GM18505 (cell line): ENCODE measurements around the gene MRPL4.
"Not testable (repeated sequence)": the region's sequence is repeated elsewhere in the genome, so short reads cannot be mapped to it uniquely, and the experiment has no call there.

Experiments used
- ATAC-seq: cut with Tn5 transposase; IDR thresholded peaks from one replicate; pipeline ENCODE4 v1.9.1; 2021; ENCODE audit not compliant: unreplicated experiment
- POLR2A ChIP-seq: IDR thresholded peaks from 4 replicates; pipeline ENCODE4 v1.6.1; 2011; ENCODE audit warnings: borderline replicate concordance; ENCODE audit not compliant: insufficient read depth, insufficient read length; ENCODE audit errors: extremely low read depth

The MRPL4 gene

GRCh38 chr19:10237702-10238101, 14.3 kb upstream of the MRPL4 start:
- ATAC-seq = no peak
- no peak for TF ChIP-seq POLR2A

- ATAC-seq = no peak
- no peak for TF ChIP-seq POLR2A
Measured at GRCh38 chr19:10238172-10238783, 13.7 kb upstream of the MRPL4 start.

GRCh38 chr19:10241826-10242449, 10.1 kb upstream of the MRPL4 start:
- ATAC-seq = not testable (repeated sequence)

GRCh38 chr19:10243606-10244005, 8.4 kb upstream of the MRPL4 start:
- ATAC-seq = no peak
- no peak for TF ChIP-seq POLR2A

GRCh38 chr19:10245189-10245939, 6.7 kb upstream of the MRPL4 start:
- ATAC-seq = no peak
- TF ChIP-seq POLR2A = peak; percentile 28

GRCh38 chr19:10246511-10246910, 5.5 kb upstream of the MRPL4 start:
- ATAC-seq = no peak
- TF ChIP-seq POLR2A = no peak

GRCh38 chr19:10252707-10253106, 693 bp downstream of the MRPL4 start:
- TF ChIP-seq POLR2A = no peak
- ATAC-seq = no peak

- ATAC-seq = no peak
- no peak for TF ChIP-seq POLR2A
Measured at GRCh38 chr19:10254244-10254643, 2.2 kb downstream of the MRPL4 start.

- no peak for TF ChIP-seq POLR2A
Measured at GRCh38 chr19:10255358-10255757, 3.3 kb downstream of the MRPL4 start.

GRCh38 chr19:10256551-10256950, 4.5 kb downstream of the MRPL4 start:
- no peak for ATAC-seq
- no peak for TF ChIP-seq POLR2A

More at GRCh38 chr19:10255358-10255757, 3.3 kb downstream of the MRPL4 start:
- no peak for ATAC-seq

GRCh38 chr19:10256970-10257615, 5.1 kb downstream of the MRPL4 start:
- no peak for ATAC-seq
- no peak for TF ChIP-seq POLR2A

- no peak for TF ChIP-seq POLR2A
- no peak for ATAC-seq
Measured at GRCh38 chr19:10258080-10258710, 6.2 kb downstream of the MRPL4 start.
